Mesenchymal stem cell (in vitro differentiated cells and primary cell): ENCODE results near the gene PLAGL1.
A peak's percentile ranks its signal among the peaks of the same experiment; 100 is the strongest.
"Not testable (repeated sequence)": the region's sequence is repeated elsewhere in the genome, so short reads cannot be mapped to it uniquely, and the experiment has no call there.

Experiments
- DNase-seq: peaks from one replicate; pipeline ENCODE4 v3.0.0-alpha.2; 2013
- H2AFZ ChIP-seq: one replicate; pipeline ENCODE4 v1.6.1; 2013; ENCODE audit warnings: low read depth, mild to moderate bottlenecking, control low read depth, inconsistent platforms, low read length, moderate library complexity
- H2AK5ac ChIP-seq: 2 replicates; pipeline ENCODE4 v1.6.1; 2013; ENCODE audit warnings: low read length, moderate library complexity, mild to moderate bottlenecking, inconsistent platforms; ENCODE audit not compliant: severe bottlenecking
- H2BK120ac ChIP-seq: one replicate; pipeline ENCODE4 v1.6.1; 2013; ENCODE audit warnings: low read depth, mild to moderate bottlenecking, inconsistent platforms, low read length, moderate library complexity
- H2BK12ac ChIP-seq, 2 experiments: one replicate each; pipeline ENCODE4 v1.6.1; 2013; ENCODE audit warnings: inconsistent platforms in 2 of 2, low read length in 2 of 2, mild to moderate bottlenecking in 2 of 2, moderate library complexity in 2 of 2, control low read depth in 1 of 2
- H2BK15ac ChIP-seq: one replicate; pipeline ENCODE4 v1.6.1; 2013; ENCODE audit warnings: mild to moderate bottlenecking, low read depth, inconsistent platforms; ENCODE audit not compliant: poor library complexity, severe bottlenecking
- H2BK5ac ChIP-seq: 2 replicates; pipeline ENCODE4 v1.6.1; 2013; ENCODE audit warnings: low read depth, mild to moderate bottlenecking, low read length, control low read depth, inconsistent platforms; ENCODE audit not compliant: poor library complexity, severe bottlenecking
- H3K14ac ChIP-seq, 2 experiments: one replicate each; pipeline ENCODE4 v1.6.1; 2013; ENCODE audit warnings: inconsistent platforms in 2 of 2, low read length in 2 of 2, control low read depth in 1 of 2, mild to moderate bottlenecking in 1 of 2, moderate library complexity in 1 of 2
- H3K18ac ChIP-seq, 2 experiments: one replicate each; pipeline ENCODE4 v1.6.1; 2013; ENCODE audit warnings: inconsistent platforms in 2 of 2, low read length in 2 of 2, control low read depth in 1 of 2, low read depth in 1 of 2, mild to moderate bottlenecking in 1 of 2
- H3K23ac ChIP-seq, 2 experiments: one replicate each; pipeline ENCODE4 v1.6.1; 2013; ENCODE audit warnings: inconsistent platforms in 2 of 2, low read length in 2 of 2, mild to moderate bottlenecking in 2 of 2, moderate library complexity in 2 of 2, control low read depth in 1 of 2
- H3K27ac ChIP-seq: 2 replicates; pipeline ENCODE4 v1.5.1; 2013; ENCODE audit warnings: mild to moderate bottlenecking, moderate library complexity, low read length, control low read depth, inconsistent platforms; ENCODE audit not compliant: poor library complexity, severe bottlenecking
- H3K27me3 ChIP-seq, 2 experiments: 2 replicates each; pipeline versions ENCODE4 v1.6.1 to v1.7.0; 2013; ENCODE audit warnings: low read length in 2 of 2, mild to moderate bottlenecking in 2 of 2, moderate library complexity in 2 of 2, control low read depth in 1 of 2, inconsistent platforms in 1 of 2; ENCODE audit not compliant: control insufficient read depth in 1 of 2, insufficient read depth in 1 of 2
- H3K36me3 ChIP-seq, 2 experiments: 2 replicates each; pipeline versions ENCODE4 v1.6.1 to v1.7.0; 2013; ENCODE audit warnings: low read length in 2 of 2, control low read depth in 1 of 2, inconsistent platforms in 1 of 2, low read depth in 1 of 2, mild to moderate bottlenecking in 1 of 2; ENCODE audit not compliant: insufficient read depth in 2 of 2, control insufficient read depth in 1 of 2
- H3K4ac ChIP-seq, 2 experiments: one replicate each; pipeline ENCODE4 v1.6.1; 2013; ENCODE audit warnings: inconsistent platforms in 2 of 2, low read length in 2 of 2, mild to moderate bottlenecking in 2 of 2, moderate library complexity in 2 of 2, control low read depth in 1 of 2, low read depth in 1 of 2
- H3K4me1 ChIP-seq: 2 replicates; pipeline ENCODE4 v1.6.1; 2013; ENCODE audit warnings: low read depth, low read length, control low read depth; ENCODE audit not compliant: control insufficient read depth, insufficient read depth
- H3K4me2 ChIP-seq: 2 replicates; pipeline ENCODE4 v1.6.1; 2013; ENCODE audit warnings: low read length, mild to moderate bottlenecking, inconsistent platforms; ENCODE audit not compliant: poor library complexity, severe bottlenecking
- H3K4me3 ChIP-seq, 2 experiments: 2 replicates each; pipeline versions ENCODE4 v1.5.1 to v1.7.0; 2013; ENCODE audit warnings: low read length in 2 of 2, mild to moderate bottlenecking in 2 of 2, control low read depth in 1 of 2, low read depth in 1 of 2; ENCODE audit not compliant: insufficient read depth in 1 of 2
- H3K79me1 ChIP-seq: replicated peaks from 2 replicates; pipeline ENCODE4 v1.6.1; 2013; ENCODE audit warnings: mild to moderate bottlenecking, control low read depth, low read length, inconsistent platforms; ENCODE audit not compliant: poor library complexity, severe bottlenecking
- H3K9ac ChIP-seq: 2 replicates; pipeline ENCODE4 v1.7.0; 2013; ENCODE audit warnings: mild to moderate bottlenecking, low read length, moderate library complexity
- H3K9me3 ChIP-seq: 2 replicates; pipeline ENCODE4 v1.7.0; 2013; ENCODE audit warnings: mild to moderate bottlenecking, low read length; ENCODE audit not compliant: control insufficient read depth
- H4K8ac ChIP-seq: one replicate; pipeline ENCODE4 v1.6.1; 2013; ENCODE audit warnings: inconsistent platforms, mild to moderate bottlenecking, low read length, moderate library complexity
- H4K91ac ChIP-seq: one replicate; pipeline ENCODE4 v1.6.1; 2013; ENCODE audit warnings: mild to moderate bottlenecking, low read length, inconsistent platforms
- WGBS: methylation state at CpG from one replicate; pipeline ENCODE4 v1.1.7; 2013; ENCODE audit warnings: mixed read lengths; 5-methylcytosine and 5-hydroxymethylcytosine counted together

The PLAGL1 gene

DNA sequence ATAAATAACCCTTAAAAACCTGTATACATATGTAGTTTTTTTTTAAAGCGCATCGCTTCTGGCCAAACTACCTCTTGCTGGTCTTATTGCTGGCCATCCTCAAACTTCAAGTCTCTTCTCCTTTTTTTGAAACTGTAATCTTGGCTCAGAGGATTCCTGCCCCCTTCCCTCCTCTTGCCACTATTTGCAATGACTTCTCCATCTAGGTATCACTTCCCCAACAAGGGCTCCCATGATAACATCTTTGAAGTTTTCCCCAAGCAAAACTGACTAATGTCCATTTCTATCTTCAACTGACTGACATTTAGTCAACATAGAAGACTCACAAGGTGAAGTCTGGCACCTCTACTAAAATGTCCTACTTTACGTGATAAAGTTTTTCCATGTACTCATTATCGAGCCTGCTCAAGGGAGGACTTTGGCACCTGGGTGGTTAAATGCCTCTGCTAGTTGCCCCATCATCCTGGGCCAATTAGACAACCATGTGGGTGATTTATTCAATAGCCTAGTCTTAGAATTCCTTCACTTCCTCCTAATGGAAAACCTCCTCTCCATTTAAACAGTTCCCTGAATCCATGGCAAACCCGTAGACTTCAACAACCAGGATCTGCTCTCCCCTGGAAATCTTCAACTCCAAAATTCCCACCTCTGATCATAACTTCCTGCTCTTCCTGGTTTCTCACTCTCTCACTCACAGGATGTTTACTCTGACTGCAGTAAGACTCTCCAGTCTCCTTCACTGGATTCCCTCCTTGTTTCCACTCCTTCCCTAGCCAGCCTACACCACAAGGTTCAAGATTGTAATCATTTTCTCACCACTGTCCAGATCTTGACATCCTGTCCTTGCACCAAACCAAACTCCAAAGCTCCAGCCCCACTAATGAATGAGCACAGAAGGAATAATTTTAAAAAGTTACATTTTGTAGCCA, 9.4 kb upstream of the PLAGL1 start:
- no peak overlapping the region for H3K4ac ChIP-seq
- H2BK120ac ChIP-seq = no peak overlapping the region
- no peak overlapping the region for H4K91ac ChIP-seq
- no peak overlapping the region for H2BK12ac ChIP-seq
- H4K8ac ChIP-seq = no peak overlapping the region
- H3K27me3 ChIP-seq = no peaks in the 10 kb centered on the region
- no peak for DNase-seq
- no peaks in the 10 kb centered on the region for H3K79me1 ChIP-seq
- H3K9ac ChIP-seq = no peak overlapping the region
- H3K23ac ChIP-seq = no peak overlapping the region
- H3K4me2 ChIP-seq = no peak overlapping the region
- no peak overlapping the region for H2AK5ac ChIP-seq
- no peak overlapping the region for H2AFZ ChIP-seq
- no peak overlapping the region for H3K14ac ChIP-seq
- H3K9me3 ChIP-seq = no peaks in the 10 kb centered on the region
- no peak overlapping the region for H3K27ac ChIP-seq
- H3K36me3 ChIP-seq = no peaks in the 10 kb centered on the region
- WGBS = 85% methylated on average over 5 of the region's 5 CpGs
- H3K18ac ChIP-seq = no peak overlapping the region
- no peak overlapping the region for H3K4me3 ChIP-seq
- H2BK5ac ChIP-seq = no peak overlapping the region
- no peak overlapping the region for H2BK15ac ChIP-seq
- H3K4me1 ChIP-seq = no peaks in the 10 kb centered on the region

GRCh38 chr6:144013486-144013909, 5.4 kb upstream of the PLAGL1 start:
- H3K9ac ChIP-seq = peak overlapping the region; percentile 26
- 18% methylated on average over 7 of the region's 8 CpGs for WGBS

GRCh38 chr6:144012534-144012933, 4.5 kb upstream of the PLAGL1 start:
- Histone ChIP-seq H2BK12ac (no peak overlapping the region), H2BK120ac (no peak overlapping the region), H3K23ac (no peak overlapping the region), H2AFZ (no peak overlapping the region), H3K4ac (no peak overlapping the region), H3K4me3 (no peak overlapping the region), H3K4me2 (no peak overlapping the region), H2AK5ac (no peak overlapping the region), H4K91ac (no peak overlapping the region), H3K9me3 (no peaks in the 10 kb centered on the region), H3K4me1 (no peaks in the 10 kb centered on the region), H3K27ac (no peak overlapping the region), H3K14ac (no peak overlapping the region), H2BK15ac (no peak overlapping the region), H3K9ac (no peak overlapping the region), H2BK5ac (no peak overlapping the region), H4K8ac (no peak overlapping the region), H3K79me1 (no peaks in the 10 kb centered on the region), H3K36me3 (no peaks in the 10 kb centered on the region), H3K18ac (no peak overlapping the region), H3K27me3 (peaks cover 0 to 4% of the 10 kb centered on the region in 2 experiments)
- no peak for DNase-seq
- 88% methylated on average over 1 of the region's 1 CpG for WGBS

More at GRCh38 chr6:144013486-144013909, 5.4 kb upstream of the PLAGL1 start:
- Histone ChIP-seq H3K4ac (no peak overlapping the region), H3K9me3 (no peaks in the 10 kb centered on the region), H4K8ac (no peak overlapping the region), H3K18ac (no peak overlapping the region), H2BK5ac (no peak overlapping the region), H2BK12ac (no peak overlapping the region), H3K27me3 (peaks cover 0 to 4% of the 10 kb centered on the region in 2 experiments), H2BK15ac (no peak overlapping the region), H3K14ac (no peak overlapping the region), H3K4me2 (no peak overlapping the region), H2AFZ (no peak overlapping the region), H3K4me3 (no peak overlapping the region), H3K27ac (no peak overlapping the region), H2BK120ac (no peak overlapping the region), H2AK5ac (no peak overlapping the region), H3K23ac (no peak overlapping the region), H4K91ac (no peak overlapping the region), H3K36me3 (no peaks in the 10 kb centered on the region), H3K79me1 (no peaks in the 10 kb centered on the region), H3K4me1 (no peaks in the 10 kb centered on the region)
- DNase-seq = peak; percentile 80

DNA sequence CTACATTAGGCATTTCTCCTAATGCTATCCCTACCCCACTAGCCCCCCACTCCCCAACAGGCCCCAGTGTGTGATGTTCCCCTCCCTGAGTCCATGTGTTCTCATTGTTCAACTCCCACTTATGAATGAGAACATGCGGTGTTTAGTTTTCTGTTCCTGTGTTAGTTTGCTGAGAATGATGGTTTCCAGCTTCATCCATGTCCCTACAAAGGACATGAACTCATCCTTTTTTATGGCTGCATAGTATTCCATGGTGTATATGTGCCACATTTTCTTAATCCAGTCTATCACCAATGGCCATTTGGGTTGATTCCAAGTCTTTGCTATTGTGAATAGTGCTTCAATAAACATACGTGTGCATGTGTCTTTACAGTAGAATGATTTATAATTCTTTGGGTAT, 1.6 kb upstream of the PLAGL1 start:
- 100% methylated on average over 1 of the region's 2 CpGs for whole genome bisulfite sequencing

More for the DNA sequence above, 1.6 kb upstream of the PLAGL1 start:
- H2AK5ac ChIP-seq, H4K91ac ChIP-seq, H3K4me2 ChIP-seq, H2BK12ac ChIP-seq, H3K14ac ChIP-seq, H3K79me1 ChIP-seq, DNase-seq, H3K36me3 ChIP-seq, H3K9me3 ChIP-seq, H3K27ac ChIP-seq, H2BK5ac ChIP-seq, H2AFZ ChIP-seq, H3K4ac ChIP-seq, H3K4me1 ChIP-seq, H3K23ac ChIP-seq, H3K18ac ChIP-seq, H3K9ac ChIP-seq, H3K27me3 ChIP-seq, H4K8ac ChIP-seq, H2BK15ac ChIP-seq, H2BK120ac ChIP-seq, H3K4me3 ChIP-seq: not testable (repeated sequence)
